ENCODE results near the gene SLC44A2. TPM values are rescaled to one million over a fixed set of nuclear protein-coding genes. Genes with fewer than 3 reads are reported as not detected.

SLC44A2 gene
- total RNA-seq, 4 donors from 2014 or later: 34.3 to 51.7 (median 41.5) TPM

- 90 to 92% methylated on average over 5 to 10 of the region's 37 CpGs for WGBS, 2 donors (ENCODE audit: low coverage in 1 of 2)
Observed at GRCh38 chr19:10636304-10636972, 11.1 kb downstream of the SLC44A2 start.

GRCh38 chr19:10637894-10638293 is 12.5 kb downstream of the SLC44A2 start:
- WGBS, 2 donors (ENCODE audit: low coverage in 1 of 2): 40 to 77% methylated on average over 2 to 8 of the region's 8 CpGs

More at GRCh38 chr19:10636304-10636972, 11.1 kb downstream of the SLC44A2 start:
- TF ChIP-seq EP300 (IDR thresholded peaks at IDR 0.05): no peak
- no peak for TF ChIP-seq POLR2AphosphoS5 (IDR thresholded peaks at IDR 0.05)
- no peak for TF ChIP-seq POLR2A (IDR thresholded peaks at IDR 0.05)
- TF ChIP-seq, protein P1, sequence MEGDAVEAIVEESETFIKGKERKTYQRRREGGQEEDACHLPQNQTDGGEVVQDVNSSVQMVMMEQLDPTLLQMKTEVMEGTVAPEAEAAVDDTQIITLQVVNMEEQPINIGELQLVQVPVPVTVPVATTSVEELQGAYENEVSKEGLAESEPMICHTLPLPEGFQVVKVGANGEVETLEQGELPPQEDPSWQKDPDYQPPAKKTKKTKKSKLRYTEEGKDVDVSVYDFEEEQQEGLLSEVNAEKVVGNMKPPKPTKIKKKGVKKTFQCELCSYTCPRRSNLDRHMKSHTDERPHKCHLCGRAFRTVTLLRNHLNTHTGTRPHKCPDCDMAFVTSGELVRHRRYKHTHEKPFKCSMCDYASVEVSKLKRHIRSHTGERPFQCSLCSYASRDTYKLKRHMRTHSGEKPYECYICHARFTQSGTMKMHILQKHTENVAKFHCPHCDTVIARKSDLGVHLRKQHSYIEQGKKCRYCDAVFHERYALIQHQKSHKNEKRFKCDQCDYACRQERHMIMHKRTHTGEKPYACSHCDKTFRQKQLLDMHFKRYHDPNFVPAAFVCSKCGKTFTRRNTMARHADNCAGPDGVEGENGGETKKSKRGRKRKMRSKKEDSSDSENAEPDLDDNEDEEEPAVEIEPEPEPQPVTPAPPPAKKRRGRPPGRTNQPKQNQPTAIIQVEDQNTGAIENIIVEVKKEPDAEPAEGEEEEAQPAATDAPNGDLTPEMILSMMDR (IDR thresholded peaks at IDR 0.05): no peak
- Histone ChIP-seq H3K36me3 (peaks cover 0 to 100% of the 10 kb centered on the region in 2 donors), H3K9me3 (no peaks in the 10 kb centered on the region), H3K4me1 (no peaks in the 10 kb centered on the region), H3K27me3 (no peaks in the 10 kb centered on the region), H3K27ac (no peak overlapping the region), H3K4me3 (no peak overlapping the region)
- ATAC-seq: no peak

GRCh38 chr19:10639836-10640235 is 14.5 kb downstream of the SLC44A2 start:
- Histone ChIP-seq H3K4me1 (peaks cover 0 to 28% (median 10%) of the 10 kb centered on the region in 3 donors), H3K36me3 (peaks cover 0 to 91% of the 10 kb centered on the region in 2 donors)
- WGBS, 2 donors (ENCODE audit: low coverage in 1 of 2): 57 to 84% methylated on average over 4 to 6 of the region's 8 CpGs

More at GRCh38 chr19:10637894-10638293, 12.5 kb downstream of the SLC44A2 start:
- Histone ChIP-seq H3K9me3 (no peaks in the 10 kb centered on the region), H3K36me3 (peaks cover 0 to 100% of the 10 kb centered on the region in 2 donors), H3K4me3 (no peak overlapping the region), H3K27me3 (no peaks in the 10 kb centered on the region), H3K4me1 (peaks cover 0 to 9% (median 0%) of the 10 kb centered on the region in 3 donors), H3K27ac (no peak overlapping the region)
- ATAC-seq: no peak
- TF ChIP-seq POLR2AphosphoS5 (IDR thresholded peaks at IDR 0.05) (no peak), EP300 (IDR thresholded peaks at IDR 0.05) (no peak), POLR2A (IDR thresholded peaks at IDR 0.05) (no peak)
- TF ChIP-seq, protein P1 (IDR thresholded peaks at IDR 0.05): no peak

DNA sequence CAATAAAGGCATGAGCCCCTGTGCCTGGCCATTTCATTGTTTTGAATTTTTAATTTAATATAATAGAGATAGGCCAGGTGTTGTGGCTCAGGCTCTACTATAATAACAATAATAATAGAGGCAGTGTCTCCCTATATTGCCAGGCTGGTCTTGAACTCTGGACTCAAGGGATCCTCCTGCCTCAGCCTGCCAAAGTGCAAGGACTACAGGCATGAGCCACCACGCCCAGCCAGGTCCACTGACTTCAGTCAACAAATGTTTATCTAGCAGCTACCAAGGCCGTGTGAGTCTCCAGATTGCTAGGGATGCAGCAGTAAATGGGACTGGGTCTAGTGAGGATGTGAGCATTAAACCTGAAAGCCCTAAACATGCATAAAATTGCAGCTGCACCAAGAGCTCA is 15.0 kb downstream of the SLC44A2 start:
- ATAC-seq: no peak
- Histone ChIP-seq H3K27me3 (no peaks in the 10 kb centered on the region), H3K27ac (no peak overlapping the region), H3K4me3 (no peak overlapping the region), H3K36me3 (peaks cover 0 to 85% of the 10 kb centered on the region in 2 donors), H3K4me1 (peaks cover 0 to 31% (median 10%) of the 10 kb centered on the region in 3 donors), H3K9me3 (no peaks in the 10 kb centered on the region)
- no peak for TF ChIP-seq EP300 (IDR thresholded peaks at IDR 0.05)
- TF ChIP-seq POLR2AphosphoS5 (IDR thresholded peaks at IDR 0.05): no peak
- no peak for TF ChIP-seq POLR2A (IDR thresholded peaks at IDR 0.05)
- TF ChIP-seq, protein P1 (IDR thresholded peaks at IDR 0.05): no peak
- no CpG with 5 or more reads among the region's 2 CpGs for WGBS, 2 donors (ENCODE audit: low coverage in 1 of 2)

More at GRCh38 chr19:10639836-10640235, 14.5 kb downstream of the SLC44A2 start:
- ATAC-seq: no peak
- Histone ChIP-seq H3K4me3 (no peak overlapping the region), H3K27me3 (no peaks in the 10 kb centered on the region), H3K9me3 (no peaks in the 10 kb centered on the region), H3K27ac (no peak overlapping the region)
- TF ChIP-seq POLR2AphosphoS5 (IDR thresholded peaks at IDR 0.05) (no peak), EP300 (IDR thresholded peaks at IDR 0.05) (no peak)
- TF ChIP-seq, protein P1 (IDR thresholded peaks at IDR 0.05): no peak

- no peak for ATAC-seq
- no peak for TF ChIP-seq POLR2AphosphoS5 (IDR thresholded peaks at IDR 0.05)
- TF ChIP-seq POLR2A (IDR thresholded peaks at IDR 0.05): no peak
- TF ChIP-seq, protein P1 (IDR thresholded peaks at IDR 0.05): no peak
- no peak for TF ChIP-seq EP300 (IDR thresholded peaks at IDR 0.05)
- Histone ChIP-seq H3K27me3 (no peaks in the 10 kb centered on the region), H3K27ac (no peak overlapping the region), H3K9me3 (no peaks in the 10 kb centered on the region), H3K4me1 (peaks cover 0 to 31% (median 10%) of the 10 kb centered on the region in 3 donors), H3K4me3 (no peak overlapping the region), H3K36me3 (peaks cover 0 to 77% of the 10 kb centered on the region in 2 donors)
- 88 to 93% methylated on average over 2 to 4 of the region's 4 CpGs for WGBS, 2 donors (ENCODE audit: low coverage in 1 of 2)
Observed at GRCh38 chr19:10641248-10641647, 15.9 kb downstream of the SLC44A2 start.

Measured in gastroesophageal sphincter (tissue), 4 donors.